ENCODE measurements around the gene VWF. TPM values are rescaled to one million over a fixed set of nuclear protein-coding genes. Genes with fewer than 3 reads are reported as not detected.

Gene VWF
- total RNA-seq (10 to 100 TPM; 36.7 to 98.0 (median 55.5) TPM), polyA plus RNA-seq (10 to 100 TPM in 1 of 3 donors, 1 to 10 TPM in 1, under 1 TPM in 1; 0.60 to 42.2 (median 1.2) TPM)

GRCh38 chr12:6124411-6125309 is at the start of gene VWF:
Gene VWF (minus strand): TSS chr12:6124670. CDS start chr12:6123196, 1,474 bp downstream.
- TF ChIP-seq CTCF (IDR thresholded peaks at IDR 0.05), result no peak
- TF ChIP-seq EP300 (IDR thresholded peaks at IDR 0.05), result no peak
- TF ChIP-seq POLR2A (IDR thresholded peaks at IDR 0.05), result no peak
- peak in 2 of 4 donors; percentile 7 to 18 for TF ChIP-seq POLR2AphosphoS5 (IDR thresholded peaks at IDR 0.05)
- Histone ChIP-seq H3K9me3 (no peaks in the 10 kb centered on the region), H3K27me3 (no peaks in the 10 kb centered on the region), H3K27ac (peak within 1 kb of the TSS; percentile 17 to 65 (median 36)), H3K4me1 (no peaks in the 10 kb centered on the region), H3K4me3 (peak within 1 kb of the TSS in 3 of 4 donors; percentile 10 to 26 (median 21)), H3K36me3 (no peaks in the 10 kb centered on the region)
- WGBS, 2 donors, result 78 to 87% methylated on average over 5 of the region's 5 CpGs
- intact Hi-C loops (cut with DNase I), result no loop called here
- no peak for DNase-seq

GRCh38 chr12:6172862-6173261 is 48.4 kb upstream of the VWF start:
- WGBS, 2 donors, result 70 to 80% methylated on average over 4 of the region's 4 CpGs

GRCh38 chr12:6172086-6172485 is 47.6 kb upstream of the VWF start:
- no peak overlapping the region for H3K4me3 ChIP-seq
- no peak for TF ChIP-seq POLR2A (IDR thresholded peaks at IDR 0.05)
- no peak for TF ChIP-seq CTCF (IDR thresholded peaks at IDR 0.05)
- no peak for TF ChIP-seq EP300 (IDR thresholded peaks at IDR 0.05)
- no peak for TF ChIP-seq POLR2AphosphoS5 (IDR thresholded peaks at IDR 0.05)
- H3K4me1 ChIP-seq, result peaks cover 0 to 13% (median 11%) of the 10 kb centered on the region in 4 donors
- H3K36me3 ChIP-seq, result no peaks in the 10 kb centered on the region
- intact Hi-C loops (cut with DNase I), result no loop called here
- no peaks in the 10 kb centered on the region for H3K9me3 ChIP-seq
- H3K27me3 ChIP-seq, result no peaks in the 10 kb centered on the region
- 89 to 91% methylated on average over 15 of the region's 15 CpGs for WGBS, 2 donors
- H3K27ac ChIP-seq, result peak overlapping the region in 3 of 4 donors; percentile 18 to 58 (median 21)
- DNase-seq, result no peak

More at GRCh38 chr12:6172862-6173261, 48.4 kb upstream of the VWF start:
- no peak for TF ChIP-seq POLR2AphosphoS5 (IDR thresholded peaks at IDR 0.05)
- Histone ChIP-seq H3K4me3 (no peak overlapping the region), H3K9me3 (no peaks in the 10 kb centered on the region), H3K27ac (peak overlapping the region in 2 of 4 donors; percentile 18 to 58), H3K4me1 (peaks cover 0 to 6% (median 3%) of the 10 kb centered on the region in 4 donors), H3K36me3 (no peaks in the 10 kb centered on the region), H3K27me3 (no peaks in the 10 kb centered on the region)
- DNase-seq, result no peak
- intact Hi-C loops (cut with DNase I), result no loop called here

- TF ChIP-seq EP300 (IDR thresholded peaks at IDR 0.05), result peak in 1 of 4 donors; percentile 62
- TF ChIP-seq POLR2AphosphoS5 (IDR thresholded peaks at IDR 0.05), result peak in 2 of 4 donors; percentile 31 to 37
- no peak for TF ChIP-seq CTCF (IDR thresholded peaks at IDR 0.05)
- 89 to 90% methylated on average over 21 of the region's 21 CpGs for WGBS, 2 donors
- Histone ChIP-seq H3K36me3 (no peaks in the 10 kb centered on the region), H3K4me3 (no peak overlapping the region), H3K27ac (peak overlapping the region in 2 of 4 donors; percentile 18 to 58), H3K4me1 (peaks cover 0 to 18% (median 13%) of the 10 kb centered on the region in 4 donors), H3K27me3 (no peaks in the 10 kb centered on the region), H3K9me3 (no peaks in the 10 kb centered on the region)
- peak; percentile 69 for DNase-seq
- intact Hi-C loops (cut with DNase I), result no loop called here
These were observed 47.0 kb upstream of the VWF start for GRCh38 chr12:6171409-6172015.

Data from sigmoid colon (tissue), 7 donors.